Germinal center (tissue), 1 donor: ENCODE data around the gene KCTD11.
"Not testable (repeated sequence)": the region's sequence is repeated elsewhere in the genome, so short reads cannot be mapped to it uniquely, and the experiment has no call there.

Experiments used
- DNase-seq: peaks from one replicate; pipeline ENCODE4 v3.0.0; 2012; ENCODE audit warnings: mixed read lengths, low spot score

The KCTD11 gene

DNA sequence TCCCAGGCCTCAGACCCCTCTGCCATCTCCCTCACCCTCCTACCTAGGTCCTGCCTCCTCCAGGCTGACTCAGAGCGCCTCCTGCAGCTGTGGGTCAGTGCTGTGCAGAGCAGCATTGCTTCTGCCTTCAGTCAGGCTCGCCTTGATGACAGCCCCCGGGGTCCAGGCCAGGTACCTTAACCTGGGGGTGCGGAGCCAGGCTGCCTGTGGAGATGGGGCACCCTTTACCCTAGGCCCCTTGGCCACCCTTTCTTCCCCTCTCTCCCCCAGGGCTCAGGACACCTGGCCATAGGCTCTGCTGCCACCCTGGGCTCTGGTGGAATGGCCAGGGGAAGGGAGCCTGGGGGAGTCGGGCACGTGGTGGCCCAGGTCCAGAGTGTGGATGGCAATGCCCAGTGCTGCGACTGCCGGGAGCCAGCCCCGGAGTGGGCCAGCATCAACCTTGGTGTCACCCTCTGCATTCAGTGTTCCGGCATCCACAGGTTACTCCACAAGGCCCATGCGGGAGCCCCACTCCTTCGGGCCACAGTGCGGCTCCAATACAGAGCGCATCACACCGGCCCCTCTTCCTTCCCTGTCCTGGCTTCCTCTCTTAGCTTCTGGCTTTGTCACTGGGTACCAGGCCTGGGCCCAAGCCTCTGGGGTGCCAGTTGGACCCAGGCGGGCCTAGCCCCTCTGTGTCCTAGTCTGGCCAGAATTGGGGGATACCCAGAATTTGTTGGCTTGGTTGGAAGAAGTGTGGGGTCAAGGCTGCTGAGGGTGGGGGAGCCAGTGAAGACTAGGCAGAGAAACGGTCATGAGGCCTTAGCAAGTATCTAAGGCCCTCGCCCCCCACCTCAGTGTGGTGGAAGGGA lies 5.0 kb upstream of the KCTD11 start:
- no peak for DNase-seq

DNA sequence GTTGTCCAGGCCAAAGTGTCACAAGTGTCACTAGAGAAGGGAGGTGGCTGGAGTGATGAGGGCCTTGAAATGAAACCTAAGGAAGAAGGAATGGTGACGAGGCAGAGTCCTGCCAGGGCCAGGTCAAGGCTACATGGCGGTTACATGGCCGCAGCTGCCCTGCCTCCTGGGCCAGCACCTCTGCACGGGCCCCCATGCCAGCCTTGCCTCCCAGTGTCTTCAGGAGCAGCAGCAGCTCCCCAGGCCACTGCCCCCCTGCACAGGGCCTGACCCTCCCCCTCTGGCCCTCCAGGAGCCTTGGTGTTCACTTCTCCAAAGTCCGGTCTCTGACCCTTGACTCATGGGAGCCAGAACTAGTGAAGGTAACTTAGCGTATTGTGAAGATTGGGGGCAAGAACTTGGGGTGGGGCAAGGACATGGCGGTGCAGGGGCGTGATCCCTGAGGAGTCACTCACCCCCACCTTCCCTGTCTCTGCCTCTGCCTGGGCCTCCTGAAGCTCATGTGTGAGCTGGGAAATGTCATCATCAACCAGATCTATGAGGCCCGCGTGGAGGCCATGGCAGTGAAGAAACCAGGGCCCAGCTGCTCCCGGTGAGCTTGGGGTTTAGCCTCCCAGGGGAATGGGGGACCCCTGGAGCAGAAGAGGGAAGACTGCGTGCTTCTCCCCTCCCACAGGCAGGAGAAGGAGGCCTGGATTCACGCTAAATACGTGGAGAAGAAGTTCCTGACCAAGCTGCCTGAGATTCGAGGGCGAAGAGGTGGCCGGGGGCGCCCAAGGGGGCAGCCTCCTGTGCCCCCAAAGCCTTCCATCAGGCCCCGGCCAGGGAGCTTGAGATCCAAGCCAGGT lies 4.1 kb upstream of the KCTD11 start:
- no peak for DNase-seq

GRCh38 chr17:7348478-7349242 lies 3.3 kb upstream of the KCTD11 start:
- no peak for DNase-seq

DNA sequence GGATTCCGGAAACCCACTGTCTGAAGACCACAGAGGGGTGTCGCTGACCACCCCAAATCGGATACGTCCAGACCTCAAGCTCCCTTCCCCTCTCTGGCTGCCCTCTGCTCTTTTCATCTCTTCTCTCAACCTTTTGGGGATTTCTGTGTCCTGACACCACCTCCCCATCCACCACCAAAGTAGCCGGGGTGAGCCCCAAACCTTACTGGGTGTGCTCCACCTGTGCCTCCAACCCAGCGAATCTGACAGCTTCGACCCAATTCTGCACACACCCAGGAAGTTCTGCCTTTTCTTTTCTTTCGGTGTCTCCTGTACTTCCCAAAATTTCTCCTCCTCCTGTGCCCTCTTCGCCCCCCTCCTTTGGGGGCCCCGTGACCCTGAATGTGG lies 534 bp downstream of the KCTD11 start:
- DNase-seq, result no peak

DNA sequence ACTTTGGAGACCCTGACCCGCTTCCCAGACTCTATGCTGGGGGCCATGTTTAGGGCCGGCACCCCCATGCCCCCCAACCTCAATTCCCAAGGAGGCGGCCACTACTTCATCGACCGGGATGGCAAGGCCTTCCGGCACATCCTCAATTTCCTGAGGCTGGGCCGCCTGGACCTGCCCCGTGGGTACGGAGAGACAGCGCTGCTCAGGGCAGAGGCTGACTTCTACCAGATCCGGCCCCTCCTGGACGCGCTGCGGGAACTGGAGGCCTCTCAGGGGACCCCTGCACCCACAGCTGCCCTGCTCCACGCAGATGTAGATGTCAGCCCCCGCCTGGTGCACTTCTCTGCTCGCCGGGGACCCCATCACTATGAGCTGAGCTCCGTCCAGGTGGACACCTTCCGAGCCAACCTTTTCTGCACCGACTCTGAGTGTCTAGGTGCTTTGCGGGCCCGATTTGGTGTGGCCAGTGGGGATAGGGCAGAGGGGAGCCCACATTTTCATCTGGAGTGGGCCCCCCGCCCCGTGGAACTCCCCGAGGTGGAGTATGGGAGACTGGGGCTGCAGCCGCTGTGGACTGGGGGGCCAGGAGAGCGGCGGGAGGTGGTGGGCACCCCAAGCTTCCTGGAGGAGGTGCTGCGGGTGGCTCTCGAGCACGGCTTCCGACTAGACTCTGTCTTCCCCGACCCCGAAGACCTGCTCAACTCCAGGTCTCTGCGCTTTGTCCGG lies 1.1 kb downstream of the KCTD11 start:
- no peak for DNase-seq

DNA sequence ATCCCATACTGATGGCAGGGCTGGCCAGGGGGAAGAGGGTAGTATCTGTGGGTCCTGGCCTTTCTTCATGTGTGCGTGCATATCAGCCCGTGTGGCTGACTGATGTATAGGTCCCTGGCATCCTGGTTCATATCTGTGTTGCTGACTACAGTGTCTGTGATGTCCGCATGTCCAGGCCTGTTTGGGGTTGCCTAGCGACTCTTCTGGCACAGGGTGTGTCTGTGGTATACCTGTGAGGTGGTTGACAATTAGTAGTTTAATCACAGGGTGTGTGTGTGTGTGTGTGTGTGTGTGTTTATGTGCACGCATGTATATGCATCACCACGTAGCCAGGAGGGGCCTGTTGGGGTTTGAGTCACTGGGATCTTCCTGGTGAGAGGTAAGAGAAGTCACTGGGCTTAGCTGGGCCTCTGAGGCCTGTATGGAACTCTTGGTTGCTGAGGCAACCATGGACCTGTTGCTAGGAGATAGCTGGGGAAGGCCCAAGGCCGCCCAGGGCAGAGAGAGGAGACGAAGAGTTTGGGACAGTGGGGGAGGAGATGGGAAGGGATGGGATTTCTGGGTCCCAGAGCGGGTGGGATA lies 2.4 kb downstream of the KCTD11 start:
- DNase-seq, result no peak

GRCh38 chr17:7355053-7355452 lies 3.1 kb downstream of the KCTD11 start, which contains the start of gene TMEM95:
Gene TMEM95, plus strand, starts transcription at chr17:7355156. Its CDS starts 49 bp downstream, at chr17:7355205.
- DNase-seq, result no peak

DNA sequence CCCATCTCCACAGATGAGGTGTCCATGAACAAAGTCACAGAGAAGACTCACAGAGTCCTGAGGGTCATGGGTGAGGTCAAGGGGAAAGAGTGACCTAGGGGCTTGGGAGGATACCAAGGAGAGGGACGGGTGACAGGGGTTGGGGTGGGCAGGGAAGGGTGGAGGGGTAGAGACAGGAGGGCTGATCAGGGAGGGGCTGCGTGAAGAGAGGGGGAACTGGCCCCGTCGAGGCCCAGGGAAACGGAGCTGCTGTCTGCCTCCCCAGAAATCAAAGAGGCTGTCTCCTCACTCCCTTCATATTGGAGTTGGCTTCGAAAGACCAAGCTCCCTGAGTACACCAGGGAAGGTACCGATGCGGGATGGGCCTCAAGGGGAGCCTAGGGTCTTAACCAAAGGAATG lies 3.6 kb downstream of the KCTD11 start:
- no peak for DNase-seq

DNA sequence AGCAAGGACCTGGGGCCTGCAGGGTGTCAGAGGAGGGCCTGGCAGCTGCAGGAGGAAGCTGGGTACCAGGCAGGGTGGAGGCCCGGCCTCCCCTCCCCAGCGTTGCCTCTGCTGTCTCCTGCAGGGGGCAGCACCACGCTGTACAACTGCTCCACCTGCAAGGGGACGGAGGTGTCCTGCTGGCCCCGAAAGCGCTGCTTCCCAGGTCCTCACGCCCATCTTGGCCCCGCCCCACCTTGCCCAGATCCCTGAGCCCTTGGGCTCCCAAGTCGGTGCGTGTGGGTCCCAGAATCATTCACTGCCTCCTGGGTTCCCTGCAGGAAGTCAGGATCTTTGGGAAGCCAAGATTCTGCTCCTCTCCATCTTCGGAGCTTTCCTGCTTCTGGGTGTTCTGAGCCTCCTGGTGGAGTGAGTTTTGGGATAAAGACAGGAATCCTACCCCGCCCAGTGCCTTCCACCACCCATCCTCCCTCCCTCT lies 4.1 kb downstream of the KCTD11 start:
- DNase-seq, result peak; percentile 86

- DNase-seq, result no peak
Measured at GRCh38 chr17:7356756-7357155, 4.8 kb downstream of the KCTD11 start.

GRCh38 chr17:7357381-7357780 lies 5.4 kb downstream of the KCTD11 start:
- DNase-seq, result no peak

- DNase-seq, result no peak
Measured at GRCh38 chr17:7361906-7362305, 9.9 kb downstream of the KCTD11 start.

DNA sequence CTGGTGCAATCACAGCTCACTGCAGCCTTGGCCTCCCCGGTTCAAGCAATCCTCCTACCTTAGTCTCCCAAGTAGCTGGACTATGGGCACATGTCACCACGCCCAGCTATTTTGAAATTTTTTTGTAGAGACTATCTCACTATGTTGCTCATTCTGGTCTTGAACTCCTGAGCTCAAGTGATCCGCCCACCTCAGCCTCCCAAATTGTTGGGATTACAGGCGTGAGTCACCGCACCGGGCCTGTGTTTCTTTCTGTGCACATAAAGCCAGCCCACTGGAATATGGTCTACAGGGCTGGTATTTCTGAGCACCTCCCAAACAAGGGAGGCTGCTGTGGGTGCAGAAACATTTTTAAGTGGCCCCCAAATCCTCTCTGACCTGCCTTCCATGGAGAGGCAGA lies 11.3 kb downstream of the KCTD11 start:
- no peak for DNase-seq

DNA sequence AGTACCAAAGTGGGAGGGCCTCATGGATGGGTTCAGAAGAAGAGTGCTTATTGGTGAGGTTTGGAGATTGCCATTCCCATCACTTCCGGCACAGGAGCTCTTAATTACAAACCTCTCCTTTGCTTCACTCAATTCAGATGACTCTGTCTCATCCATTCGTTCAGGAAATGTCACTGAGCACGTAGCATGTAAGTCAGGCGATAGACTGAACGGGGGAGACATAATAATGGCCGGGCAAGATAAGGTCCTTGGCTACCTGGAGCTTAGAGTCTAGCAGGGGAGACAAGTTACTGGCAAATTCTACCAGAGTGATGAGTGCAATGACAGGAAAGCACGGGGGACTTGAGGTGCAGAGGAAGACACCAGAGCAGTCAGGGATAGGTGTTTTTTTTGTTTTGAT lies 14.0 kb downstream of the KCTD11 start:
- DNase-seq, result not testable (repeated sequence)

GRCh38 chr17:7367083-7367482 lies 15.1 kb downstream of the KCTD11 start:
- no peak for DNase-seq

GRCh38 chr17:7367918-7368598 lies 16.1 kb downstream of the KCTD11 start:
- DNase-seq, result no peak

GRCh38 chr17:7368599-7368994 lies 16.6 kb downstream of the KCTD11 start:
- not testable (repeated sequence) for DNase-seq

DNA sequence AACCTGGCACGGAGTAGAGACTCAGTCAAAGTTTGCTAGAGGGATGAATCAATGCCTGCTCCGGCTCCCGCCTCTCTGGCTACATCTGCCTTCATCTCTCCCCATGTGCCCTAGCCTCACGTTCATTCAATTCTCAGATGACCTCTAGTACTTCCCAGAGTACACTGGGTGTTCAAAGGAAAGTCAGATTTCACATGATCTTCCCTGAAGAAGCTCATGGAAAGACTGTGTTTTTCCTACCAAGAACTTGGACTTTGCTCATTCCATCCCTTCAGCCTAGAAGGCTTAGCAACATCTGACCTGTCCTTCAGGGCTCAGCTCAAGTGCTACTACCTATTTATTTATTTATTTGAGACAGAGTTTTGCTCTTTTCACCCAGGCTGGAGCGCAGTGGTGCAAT lies 17.9 kb downstream of the KCTD11 start:
- no peak for DNase-seq

DNA sequence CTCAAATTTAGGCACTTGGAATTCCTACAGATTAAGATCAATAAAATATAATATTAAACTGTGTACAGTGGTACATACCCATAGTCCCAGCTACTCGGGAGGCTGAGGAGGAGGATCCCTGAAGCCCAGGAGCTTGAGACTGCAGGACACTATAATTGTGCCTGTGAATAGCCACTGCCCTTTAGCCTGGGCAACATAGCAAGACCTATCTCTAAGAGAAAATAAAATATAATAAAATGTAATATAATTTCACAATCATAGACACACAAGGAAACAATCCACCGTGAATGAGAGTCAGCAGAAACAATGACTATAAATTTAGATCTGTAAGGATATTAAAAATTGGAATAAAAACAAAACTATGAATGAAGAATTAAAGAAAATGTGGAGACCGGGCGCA lies 18.9 kb downstream of the KCTD11 start:
- DNase-seq, result no peak

DNA sequence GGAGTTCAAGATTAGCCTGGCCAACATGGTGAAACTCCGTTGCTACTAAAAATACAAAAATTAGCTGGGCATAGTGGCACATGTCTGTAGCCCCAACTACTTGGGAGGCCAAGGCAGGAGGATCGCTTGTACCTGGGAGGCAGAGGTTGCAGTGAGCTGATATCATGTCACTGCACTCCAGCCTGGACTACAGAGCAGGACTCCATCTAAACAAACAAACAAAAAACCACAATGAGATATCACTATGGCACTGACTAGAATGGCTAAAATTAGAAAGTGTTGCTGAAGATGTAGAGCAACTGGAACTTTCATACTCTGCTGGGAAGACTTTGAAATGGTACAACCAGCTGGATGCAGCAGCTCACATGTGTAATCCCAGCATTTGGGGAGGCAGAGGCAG lies 22.4 kb downstream of the KCTD11 start:
- DNase-seq, result no peak

DNA sequence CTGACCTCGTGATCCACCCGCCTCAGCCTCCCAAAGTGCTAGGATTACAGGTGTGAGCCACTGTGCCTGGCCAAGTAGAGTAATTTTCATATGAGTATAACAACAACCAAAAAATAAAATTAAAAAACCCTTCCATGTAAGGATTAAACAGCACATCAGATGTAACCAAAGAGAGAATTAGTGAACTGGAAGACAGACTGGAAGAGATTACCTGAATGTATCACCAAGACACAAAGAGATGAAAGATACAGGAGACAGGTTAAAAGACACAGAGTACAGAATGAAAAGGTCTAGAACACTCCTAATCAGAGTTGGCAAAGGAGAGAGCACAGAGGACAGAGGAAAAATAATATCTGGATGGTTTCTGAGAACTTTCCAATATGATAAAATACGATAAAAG lies 27.2 kb downstream of the KCTD11 start:
- no peak for DNase-seq
